HEK293T (cell line): ENCODE data around the gene CXCL10.

Experiments used
- BHLHE40 ChIP-seq: fragments of 450-650 bp; IDR thresholded peaks from 2 replicates; pipeline ENCODE4 v1.6.1; 2016; ENCODE audit warnings: mild to moderate bottlenecking, moderate library complexity, borderline replicate concordance
- L3MBTL2 ChIP-seq: fragments of 450-650 bp; conservative IDR thresholded peaks from 2 replicates; pipeline ENCODE4 v1.6.1; 2016; ENCODE audit warnings: mild to moderate bottlenecking
- SP1 ChIP-seq: fragments of 450-650 bp; IDR thresholded peaks from 2 replicates; pipeline ENCODE4 v1.6.1; 2017
- TARDBP ChIP-seq: fragments of 450-650 bp; IDR thresholded peaks from 2 replicates; pipeline ENCODE4 v1.6.1; 2016

DNA sequence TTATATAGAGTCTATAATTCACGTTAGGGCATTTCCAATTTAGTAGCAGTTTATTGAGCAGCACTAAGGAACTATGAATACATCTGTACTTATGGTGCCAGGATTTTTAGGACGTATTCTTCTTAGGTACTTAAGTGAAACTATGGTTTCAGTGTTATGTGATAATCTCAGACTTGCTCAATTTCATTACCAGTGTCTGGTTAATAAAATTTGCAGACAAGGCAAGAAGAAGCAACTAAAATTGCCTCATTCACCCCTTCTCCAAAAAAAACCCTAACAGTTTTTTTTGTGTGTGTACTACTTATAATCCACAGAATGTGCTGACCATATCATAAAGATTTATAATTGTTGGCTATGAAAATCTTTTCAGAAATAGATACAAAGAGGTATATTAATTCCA, 6.0 kb upstream of the CXCL10 start:
- TF ChIP-seq TARDBP: no peak
- TF ChIP-seq SP1: no peak
- TF ChIP-seq L3MBTL2: no peak
- no peak for TF ChIP-seq BHLHE40
